A549 (cell line): Measurements from ENCODE around the gene IFNA6. TPM values are rescaled to one million over a fixed set of nuclear protein-coding genes. Genes with fewer than 3 reads are reported as not detected.

Source experiments
- ATAC-seq, 2 experiments: fragments of 200-7000 bp in 1 of 2; fragments of >200 bp in 1 of 2; cut with Nextera tagmentation in 1 of 2; cut with Tn5 transposase in 1 of 2; 3 replicates each; pipeline versions ENCODE4 v1.8.0 to v1.9.1; 2018 to 2020; ENCODE audit warnings: mild to moderate bottlenecking in 1 of 2, moderate library complexity in 1 of 2
- CTCF ChIA-PET: fragments of 300-600 bp; sonication (Branson Sonifier 250); formaldehyde crosslinking; extraction: SDS; loops from one replicate; lab custom pipeline; 2021; ENCODE audit warnings: antibody characterized with exemption, inconsistent platforms; lab: Yijun Ruan, JAX
- POLR2A ChIA-PET: fragments of 350-600 bp; formaldehyde crosslinking; extraction: SDS; loops from one replicate; lab custom pipeline; 2021; ENCODE audit warnings: antibody characterized with exemption, inconsistent platforms; lab: Yijun Ruan, JAX
- DNase-seq, 2 experiments: peaks; one replicate each; pipeline versions ENCODE4 v3.0.0 to v3.0.0-alpha.2; 2011 to 2016; ENCODE audit warnings: low read depth in 1 of 2, low spot score in 1 of 2
- FAIRE-seq: peaks from 2 replicates; lab custom pipeline; 2011; peaks lifted over from hg19 to GRCh38; lab: Jason Lieb, UNC
- H3K27ac ChIP-seq, 2 experiments: fragments of >200 bp; sonication (Bioruptor Twin); formaldehyde crosslinking; 3 replicates each; pipeline ENCODE4 v1.5.1; 2016 to 2017
- H3K4me1 ChIP-seq: fragments of >200 bp; sonication (Bioruptor Twin); formaldehyde crosslinking; 3 replicates; pipeline ENCODE4 v1.6.1; 2016
- H3K4me2 ChIP-seq: fragments of >200 bp; sonication (Bioruptor Twin); formaldehyde crosslinking; 3 replicates; pipeline ENCODE4 v1.6.1; 2016
- H3K4me3 ChIP-seq: fragments of >200 bp; sonication (Bioruptor Twin); formaldehyde crosslinking; 3 replicates; pipeline ENCODE4 v1.5.1; 2016
- H3K9me3 ChIP-seq: fragments of >200 bp; sonication (Bioruptor Twin); formaldehyde crosslinking; 3 replicates; pipeline ENCODE4 v1.6.1; 2016
- BHLHE40 ChIP-seq: IDR thresholded peaks from 2 replicates; pipeline ENCODE4 v1.6.1; 2012; ENCODE audit warnings: low read depth, low read length, inconsistent platforms
- CBX8 ChIP-seq: fragments of 200-600 bp; sonication (generic); IDR thresholded peaks from 2 replicates; pipeline ENCODE4 v1.6.1; 2016
- CTCF ChIP-seq: fragments of >200 bp; sonication (Bioruptor Twin); formaldehyde crosslinking; IDR thresholded peaks from 3 replicates; pipeline ENCODE4 v1.5.1; 2016
- ELK1 ChIP-seq: fragments of 150-350 bp; IDR thresholded peaks from 2 replicates; pipeline ENCODE4 v1.6.1; 2014; ENCODE audit warnings: low read depth, mild to moderate bottlenecking, low read length
- FOXS1 ChIP-seq: fragments of 250-450 bp; sonication (Bioruptor Pico); IDR thresholded peaks from 2 replicates; pipeline ENCODE4 v1.5.0; 2020; ENCODE audit warnings: mild to moderate bottlenecking, moderate library complexity
- HES2 ChIP-seq: fragments of >200 bp; sonication (Bioruptor Twin); formaldehyde crosslinking; IDR thresholded peaks from 2 replicates; pipeline ENCODE4 v1.6.1; 2016
- HOXB13 ChIP-seq: fragments of 250-450 bp; sonication (Bioruptor Pico); IDR thresholded peaks from 2 replicates; pipeline ENCODE4 v1.5.0; 2020; ENCODE audit warnings: low read depth, mild to moderate bottlenecking, moderate library complexity
- KDM5A ChIP-seq: fragments of 200-600 bp; sonication (generic); IDR thresholded peaks from 2 replicates; pipeline ENCODE4 v1.6.1; 2016; ENCODE audit warnings: antibody characterized with exemption, mild to moderate bottlenecking
- MAFK ChIP-seq: fragments of 450-650 bp; IDR thresholded peaks from 2 replicates; pipeline ENCODE4 v1.6.1; 2014; ENCODE audit not compliant: partially characterized antibody
- MAZ ChIP-seq: fragments of 150-350 bp; IDR thresholded peaks from 2 replicates; pipeline ENCODE4 v1.6.1; 2014; ENCODE audit warnings: antibody characterized with exemption, low read depth, low read length, borderline replicate concordance
- PBX3 ChIP-seq: IDR thresholded peaks from 2 replicates; pipeline ENCODE4 v1.6.1; 2012
- POLR2AphosphoS2 ChIP-seq: conservative IDR thresholded peaks from 2 replicates; pipeline ENCODE4 v1.6.1; 2012; ENCODE audit warnings: low read length, improper control_type of control experiment, inconsistent platforms
- RAD21 ChIP-seq, 2 experiments: fragments of >200 bp in 1 of 2; sonication (Bioruptor Twin) in 1 of 2; formaldehyde crosslinking in 1 of 2; IDR thresholded peaks in 1 of 2; conservative IDR thresholded peaks in 1 of 2; 2 replicates in 1 of 2; 3 replicates in 1 of 2; pipeline ENCODE4 v1.6.1; 2012 to 2018; ENCODE audit warnings: inconsistent platforms in 1 of 2
- REST ChIP-seq: fragments of 200-600 bp; sonication (generic); IDR thresholded peaks from 2 replicates; pipeline ENCODE4 v1.6.1; 2016; ENCODE audit warnings: antibody characterized with exemption, mild to moderate bottlenecking, moderate library complexity
- SMC3 ChIP-seq: fragments of >200 bp; sonication (Bioruptor Twin); formaldehyde crosslinking; IDR thresholded peaks from 3 replicates; pipeline ENCODE4 v1.6.1; 2018; ENCODE audit warnings: inconsistent platforms
- SREBF2 ChIP-seq: fragments of 450-650 bp; IDR thresholded peaks from 2 replicates; pipeline ENCODE4 v1.6.1; 2014; ENCODE audit warnings: mild to moderate bottlenecking, moderate library complexity
- TP53 ChIP-seq: fragments of 250-450 bp; sonication (Bioruptor Pico); IDR thresholded peaks from 2 replicates; pipeline ENCODE4 v1.5.0; 2021; ENCODE audit warnings: mild to moderate bottlenecking, moderate library complexity
- USF2 ChIP-seq: fragments of 450-650 bp; IDR thresholded peaks from 2 replicates; pipeline ENCODE4 v1.6.1; 2014; ENCODE audit warnings: antibody characterized with exemption
- ZFP36 ChIP-seq: fragments of 450-650 bp; IDR thresholded peaks from 2 replicates; pipeline ENCODE4 v1.6.1; 2014; ENCODE audit warnings: borderline replicate concordance; ENCODE audit not compliant: partially characterized antibody
- ZSCAN20 ChIP-seq: fragments of 250-450 bp; sonication (Bioruptor Pico); IDR thresholded peaks from 2 replicates; pipeline ENCODE4 v1.8.0; 2022; ENCODE audit warnings: mild to moderate bottlenecking, moderate library complexity
- WGBS: methylation state at CpG from one replicate; pipeline ENCODE4 v1.1.6; 2017; ENCODE audit errors: missing lambda C conversion rate; 5-methylcytosine and 5-hydroxymethylcytosine counted together
- polyA plus RNA-seq, 4 experiments: library from polyadenylated mRNA; depleted of rRNA in 3 of 4; stranded (reverse); fragments of >200 nt; fragmentation: RNase III in 1 of 4; extraction: RNeasy Plus Mini Kit Qiagen cat#74134 plus additional on column Dnase treatment in 1 of 4; gene quantifications; 2 replicates in 3 of 4; 3 replicates in 1 of 4; pipeline ENCODE4 v1.2.3, GENCODE V29; 2011 to 2017

Gene IFNA6
- polyA plus RNA-seq, 2 of the 4 experiments (the other 2 are of a cell fraction), result not detected

GRCh38 chr9:21395778-21396717 is 45.4 kb upstream of the IFNA6 start:
- ChIA-PET CTCF (interaction anchor here (0.6 to 3.8 kb wide), 50 partner anchors 8 to 1461 kb away, joined by 3 to 65 read pairs (median 4); partner anchors contain the start of genes IFNA17, IFNA2, IFNA8 and KLHL9), POLR2A (interaction anchor here (1.4 kb wide), 1 partner anchor 60 kb away, joined by 6 read pairs; no protein-coding TSS in a partner anchor)
- Histone ChIP-seq H3K4me2 (peak overlapping the region; percentile 87), H3K27ac (peak overlapping the region in 1 of 2 experiments; percentile 47; a peak in 2 of 6 replicates), H3K4me1 (no peaks in the 10 kb centered on the region), H3K9me3 (no peaks in the 10 kb centered on the region), H3K4me3 (peak overlapping the region; percentile 54)
- TF ChIP-seq ELK1 (no peak), REST (no peak), SMC3 (peak; percentile 90), USF2 (no peak), PBX3 (no peak), TP53 (CRISPR knock-in tag) (no peak), POLR2AphosphoS2 (no peak), RAD21 (conservative IDR thresholded peaks at IDR 0.05 in 1 of 2, IDR thresholded peaks at IDR 0.05 in 1 of 2) (peak; percentile 39 to 71; a peak in 4 of 5 replicates), SREBF2 (no peak), MAFK (no peak), CTCF (peak; percentile 93), BHLHE40 (peak; percentile 25; the same call in 1 of the 2 replicates), FOXS1 (CRISPR knock-in tag) (no peak), ZFP36 (no peak), HES2 (no peak), KDM5A (no peak), ZSCAN20 (CRISPR knock-in tag) (no peak), CBX8 (no peak), HOXB13 (CRISPR knock-in tag) (no peak), MAZ (no peak)
- ATAC-seq, result peak; percentile 74 to 86
- DNase-seq, result peak in 1 of 2 experiments; percentile 42
- WGBS, result 4% methylated on average over 37 of the region's 40 CpGs
- FAIRE-seq, result no peak
